HUES48 (cell line): Measurements from ENCODE around the gene FMN2.
"Not testable (repeated sequence)": the region's sequence is repeated elsewhere in the genome, so short reads cannot be mapped to it uniquely, and the experiment has no call there.

ENCODE experiments used
- H3K27ac ChIP-seq: one replicate; pipeline ENCODE4 v1.7.0; 2013; ENCODE audit warnings: low read depth, low read length, inconsistent platforms
- H3K27me3 ChIP-seq: 2 replicates; pipeline ENCODE4 v1.6.1; 2013; ENCODE audit warnings: mild to moderate bottlenecking, low read length; ENCODE audit not compliant: control insufficient read depth, insufficient read depth
- H3K36me3 ChIP-seq: 2 replicates; pipeline ENCODE4 v1.6.1; 2013; ENCODE audit warnings: low read length; ENCODE audit not compliant: control insufficient read depth, insufficient read depth
- H3K4me1 ChIP-seq: 2 replicates; pipeline ENCODE4 v1.6.1; 2013; ENCODE audit warnings: mild to moderate bottlenecking, low read length; ENCODE audit not compliant: control insufficient read depth, insufficient read depth
- H3K4me3 ChIP-seq: 2 replicates; pipeline ENCODE4 v1.5.1; 2013; ENCODE audit warnings: mild to moderate bottlenecking, low read depth, low read length
- H3K9ac ChIP-seq: 2 replicates; pipeline ENCODE4 v1.6.1; 2013; ENCODE audit warnings: mild to moderate bottlenecking, low read depth, low read length, moderate library complexity
- H3K9me3 ChIP-seq: 2 replicates; pipeline ENCODE4 v1.6.1; 2013; ENCODE audit warnings: low read length; ENCODE audit not compliant: control insufficient read depth, insufficient read depth

FMN2 gene

DNA sequence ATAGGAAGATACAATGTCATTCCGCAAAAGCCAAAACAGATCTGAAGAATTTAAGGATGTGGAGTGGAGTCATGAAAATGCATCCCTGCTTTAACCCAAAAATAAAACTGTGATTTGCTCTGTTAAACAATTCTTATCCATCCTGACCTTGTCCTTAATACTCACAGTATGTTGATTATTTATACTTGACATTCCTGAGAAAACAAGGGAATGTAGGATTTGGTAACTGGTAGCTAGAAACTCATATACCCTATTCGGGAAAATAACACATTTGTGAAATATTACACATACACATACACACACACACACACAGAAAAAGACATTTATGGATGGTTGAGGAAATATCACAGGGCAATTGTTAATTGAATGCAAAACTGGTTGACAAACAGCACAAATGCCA, 80.2 kb downstream of the FMN2 start:
- Histone ChIP-seq H3K9me3 (no peaks in the 10 kb centered on the region), H3K27me3 (no peaks in the 10 kb centered on the region), H3K36me3 (no peaks in the 10 kb centered on the region), H3K27ac (no peak overlapping the region), H3K4me3 (no peak overlapping the region), H3K9ac (no peak overlapping the region), H3K4me1 (no peaks in the 10 kb centered on the region)

DNA sequence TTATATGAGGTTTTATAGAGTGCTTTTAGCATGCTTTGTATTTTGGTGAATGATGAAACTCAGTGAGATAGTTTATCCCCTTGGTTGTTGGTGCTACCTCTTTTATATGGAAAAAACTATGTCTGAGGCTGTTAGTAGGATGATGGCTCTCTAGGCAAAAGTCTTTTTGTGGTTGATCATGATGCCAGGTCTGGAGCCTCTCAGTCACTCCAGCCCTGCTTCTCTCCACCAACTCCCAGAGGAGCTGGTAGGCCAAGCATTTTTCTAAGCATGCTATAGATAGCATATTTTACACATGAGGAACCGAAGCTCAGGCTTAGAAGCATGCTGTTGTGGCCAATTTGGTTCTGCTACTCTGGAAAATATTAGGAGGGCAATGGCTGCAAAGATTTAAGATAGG, 82.2 kb downstream of the FMN2 start:
- H3K27ac ChIP-seq = no peak overlapping the region
- H3K27me3 ChIP-seq = no peaks in the 10 kb centered on the region
- H3K9me3 ChIP-seq = no peaks in the 10 kb centered on the region
- no peak overlapping the region for H3K9ac ChIP-seq
- H3K36me3 ChIP-seq = no peaks in the 10 kb centered on the region
- no peaks in the 10 kb centered on the region for H3K4me1 ChIP-seq
- no peak overlapping the region for H3K4me3 ChIP-seq

DNA sequence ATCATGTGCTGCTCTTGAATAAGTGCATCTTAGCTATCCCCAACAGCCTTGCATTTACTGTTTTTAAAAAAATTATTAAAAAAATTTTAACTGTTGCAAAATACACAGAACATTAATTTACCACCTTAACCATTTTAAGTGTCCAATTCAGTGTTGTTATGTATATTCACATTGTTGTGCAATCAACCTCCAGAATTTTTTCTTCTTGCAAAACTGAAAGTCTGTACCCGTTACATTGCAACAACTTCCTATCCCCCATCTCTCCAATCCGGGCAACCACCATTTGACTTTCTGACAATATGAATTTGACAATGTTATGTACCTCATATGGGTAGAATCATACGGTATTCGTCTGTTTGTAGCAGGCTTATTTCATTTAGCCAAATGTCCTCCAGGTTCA, 83.1 kb downstream of the FMN2 start:
- H3K4me3 ChIP-seq = no peak overlapping the region
- H3K9me3 ChIP-seq = no peaks in the 10 kb centered on the region
- no peak overlapping the region for H3K9ac ChIP-seq
- no peak overlapping the region for H3K27ac ChIP-seq
- no peaks in the 10 kb centered on the region for H3K36me3 ChIP-seq
- H3K4me1 ChIP-seq = no peaks in the 10 kb centered on the region
- H3K27me3 ChIP-seq = no peaks in the 10 kb centered on the region

DNA sequence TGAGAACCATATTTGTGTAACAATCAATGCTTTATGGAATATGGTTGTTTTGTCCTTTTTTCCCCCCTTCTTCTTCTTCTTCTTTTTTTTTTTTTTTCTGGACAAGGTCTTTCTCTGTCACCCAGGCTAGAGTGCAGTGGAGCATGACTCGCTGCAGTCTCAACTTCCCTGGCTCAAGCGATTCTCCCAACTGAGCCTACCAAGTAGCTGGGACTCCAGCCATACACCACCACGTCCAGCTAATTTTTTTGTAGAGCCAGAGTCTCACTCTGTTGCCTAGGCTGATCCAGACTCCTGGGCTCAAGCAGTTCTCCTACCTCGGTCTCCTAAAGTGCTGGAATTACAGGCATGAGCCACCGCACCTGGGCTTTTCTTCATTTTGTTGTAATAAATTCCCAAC, 86.7 kb downstream of the FMN2 start:
- H3K27me3 ChIP-seq = no peaks in the 10 kb centered on the region
- H3K9ac ChIP-seq = no peak overlapping the region
- H3K36me3 ChIP-seq = no peaks in the 10 kb centered on the region
- no peak overlapping the region for H3K27ac ChIP-seq
- H3K4me3 ChIP-seq = no peak overlapping the region
- H3K4me1 ChIP-seq = no peaks in the 10 kb centered on the region
- no peaks in the 10 kb centered on the region for H3K9me3 ChIP-seq

DNA sequence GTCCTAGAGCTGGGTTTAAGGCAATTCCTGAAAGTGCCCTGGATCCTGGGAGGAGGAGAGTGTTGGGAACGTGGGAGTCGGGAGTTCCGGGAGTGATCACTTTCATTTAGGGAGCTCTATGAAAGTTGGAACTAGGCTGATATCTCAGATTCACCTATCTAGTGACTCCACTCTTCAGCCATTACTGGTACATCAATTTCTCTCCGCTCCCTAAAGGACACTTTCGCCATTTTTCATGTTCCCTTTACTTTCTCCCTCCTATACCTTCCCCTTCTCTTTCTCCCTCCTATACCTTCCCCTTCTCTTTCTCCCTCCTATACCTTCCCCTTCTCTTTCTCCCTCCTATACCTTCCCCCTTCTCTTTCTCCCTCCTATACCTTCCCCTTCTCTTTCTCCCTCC, 93.0 kb downstream of the FMN2 start:
- not testable (repeated sequence) for H3K27ac ChIP-seq, H3K4me1 ChIP-seq, H3K9ac ChIP-seq, H3K36me3 ChIP-seq, H3K9me3 ChIP-seq, H3K27me3 ChIP-seq, H3K4me3 ChIP-seq

DNA sequence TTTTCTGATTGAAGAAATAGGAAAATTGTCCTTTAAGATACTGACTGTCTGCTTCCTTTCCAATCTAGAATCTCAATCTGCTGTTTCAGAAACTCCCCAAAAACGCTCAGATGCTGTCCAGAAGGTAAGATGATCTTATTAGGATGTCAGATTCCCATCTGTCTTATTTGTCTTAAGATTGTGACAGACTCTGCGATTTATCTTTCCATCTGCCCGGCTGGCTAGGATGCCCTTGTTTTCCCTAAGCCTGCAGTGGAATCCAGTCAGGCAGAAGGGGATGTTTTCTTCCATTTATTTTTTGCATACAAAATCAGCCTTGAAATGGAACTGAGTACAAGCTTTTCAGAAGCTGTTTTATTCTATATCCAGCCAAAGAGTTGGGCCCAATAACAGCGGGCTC, 96.5 kb downstream of the FMN2 start:
- Histone ChIP-seq H3K27ac (no peak overlapping the region), H3K9me3 (no peaks in the 10 kb centered on the region), H3K36me3 (no peaks in the 10 kb centered on the region), H3K9ac (no peak overlapping the region), H3K4me1 (peaks cover 7% of the 10 kb centered on the region; the same call in 1 of the 2 replicates), H3K27me3 (no peaks in the 10 kb centered on the region), H3K4me3 (no peak overlapping the region)

DNA sequence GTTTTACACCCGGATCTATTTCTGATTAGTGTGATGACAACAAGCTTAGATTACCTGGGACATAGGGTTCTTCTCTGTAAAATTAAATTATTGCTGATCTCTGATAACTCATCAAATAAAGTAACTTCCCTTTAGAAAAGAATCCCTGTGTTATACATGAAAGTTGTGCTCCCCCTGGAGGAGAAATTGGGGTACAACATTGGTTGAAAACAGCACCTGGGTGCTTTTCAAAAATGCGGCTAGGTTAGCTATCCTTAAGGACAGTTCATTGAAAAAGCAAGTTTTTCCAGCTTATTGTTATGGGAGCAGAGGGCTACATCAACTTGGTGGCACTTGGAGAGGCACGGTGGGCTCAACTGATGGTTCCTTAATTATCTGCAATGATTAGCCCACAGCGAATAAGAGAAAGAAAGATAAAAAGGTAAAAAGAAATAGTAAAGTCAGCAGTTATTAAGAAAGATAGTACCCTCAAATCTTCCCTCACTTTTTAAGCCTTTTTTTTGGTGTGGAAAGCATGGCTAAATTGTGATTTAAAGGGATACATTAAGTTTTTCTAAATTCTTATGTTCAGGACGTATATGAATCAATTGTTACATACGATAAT, 97.8 kb downstream of the FMN2 start:
- Histone ChIP-seq H3K27me3 (no peaks in the 10 kb centered on the region), H3K36me3 (no peaks in the 10 kb centered on the region), H3K27ac (no peak overlapping the region), H3K9me3 (no peaks in the 10 kb centered on the region), H3K4me3 (no peak overlapping the region), H3K9ac (no peak overlapping the region), H3K4me1 (peaks cover 7% of the 10 kb centered on the region; the same call in 1 of the 2 replicates)

DNA sequence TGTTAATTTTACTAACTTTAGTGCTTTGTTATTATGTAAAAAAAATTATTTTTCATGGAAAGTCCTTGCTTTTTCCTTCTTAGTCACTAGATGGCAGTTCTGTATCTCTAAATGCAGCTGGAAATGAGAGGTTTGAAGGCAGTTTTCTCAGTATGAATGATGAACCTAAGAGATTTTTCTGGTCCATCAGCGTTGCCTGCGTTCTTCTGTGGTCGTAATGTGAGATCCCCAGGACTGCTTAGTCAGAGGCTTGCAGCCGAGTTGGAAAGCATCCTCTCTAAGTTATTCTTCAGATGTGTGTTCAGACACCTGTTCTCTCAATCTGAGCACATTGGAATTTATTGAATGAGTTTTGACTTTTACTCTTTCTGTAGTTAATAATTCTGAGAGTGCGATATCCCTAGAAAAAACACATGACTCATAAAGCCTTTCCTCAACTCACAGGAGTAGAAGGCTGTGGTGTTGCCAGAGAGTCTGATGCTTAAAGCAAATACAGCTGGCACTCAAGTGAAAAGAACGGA, 99.3 kb downstream of the FMN2 start:
- no peak overlapping the region for H3K9ac ChIP-seq
- H3K27me3 ChIP-seq = no peaks in the 10 kb centered on the region
- no peaks in the 10 kb centered on the region for H3K9me3 ChIP-seq
- H3K27ac ChIP-seq = no peak overlapping the region
- no peak overlapping the region for H3K4me3 ChIP-seq
- no peaks in the 10 kb centered on the region for H3K4me1 ChIP-seq
- H3K36me3 ChIP-seq = no peaks in the 10 kb centered on the region

DNA sequence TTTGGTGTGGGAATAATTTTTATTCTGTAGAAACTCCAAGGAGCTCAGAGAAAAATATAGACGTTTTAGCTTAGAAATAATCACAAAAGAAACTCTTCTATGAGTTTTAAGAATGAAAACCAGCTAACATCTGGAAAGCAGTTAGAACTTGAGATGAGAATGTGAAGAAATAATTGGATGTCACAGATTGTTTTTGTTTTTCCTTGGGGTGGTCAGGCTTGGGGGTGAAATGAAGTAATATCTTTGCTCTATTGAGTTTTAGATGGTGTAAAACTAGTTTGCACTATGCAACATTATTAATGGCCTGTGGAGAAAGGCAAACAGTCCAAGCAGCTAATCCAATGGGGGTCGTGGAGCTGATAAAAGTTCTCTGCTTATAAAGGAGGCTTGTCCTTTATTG, 101.2 kb downstream of the FMN2 start:
- Histone ChIP-seq H3K4me3 (no peak overlapping the region), H3K36me3 (no peaks in the 10 kb centered on the region), H3K9ac (no peak overlapping the region), H3K9me3 (no peaks in the 10 kb centered on the region), H3K27me3 (no peaks in the 10 kb centered on the region), H3K4me1 (no peaks in the 10 kb centered on the region), H3K27ac (no peak overlapping the region)

DNA sequence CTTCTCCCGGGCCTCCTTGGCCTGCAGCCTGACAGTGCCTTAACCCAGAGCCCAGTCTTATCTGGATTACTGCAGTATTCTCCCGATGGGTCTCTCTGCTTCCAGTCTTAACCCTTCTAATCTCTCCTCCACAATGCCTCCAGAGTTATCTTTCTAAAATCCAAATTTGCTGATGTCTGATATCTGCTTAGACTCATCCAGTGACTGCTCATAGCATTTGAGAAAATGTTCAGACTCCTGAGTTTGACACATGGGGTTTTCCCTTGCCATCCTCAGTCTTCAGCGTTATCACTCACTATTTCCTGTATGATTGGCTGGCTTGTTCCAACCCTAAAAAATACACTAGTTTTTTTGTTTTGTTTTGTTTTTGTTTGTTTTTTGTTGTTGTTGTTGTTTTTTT, 102.0 kb downstream of the FMN2 start:
- H3K9me3 ChIP-seq = no peaks in the 10 kb centered on the region
- no peak overlapping the region for H3K4me3 ChIP-seq
- no peaks in the 10 kb centered on the region for H3K4me1 ChIP-seq
- no peak overlapping the region for H3K9ac ChIP-seq
- H3K36me3 ChIP-seq = no peaks in the 10 kb centered on the region
- no peak overlapping the region for H3K27ac ChIP-seq
- no peaks in the 10 kb centered on the region for H3K27me3 ChIP-seq

DNA sequence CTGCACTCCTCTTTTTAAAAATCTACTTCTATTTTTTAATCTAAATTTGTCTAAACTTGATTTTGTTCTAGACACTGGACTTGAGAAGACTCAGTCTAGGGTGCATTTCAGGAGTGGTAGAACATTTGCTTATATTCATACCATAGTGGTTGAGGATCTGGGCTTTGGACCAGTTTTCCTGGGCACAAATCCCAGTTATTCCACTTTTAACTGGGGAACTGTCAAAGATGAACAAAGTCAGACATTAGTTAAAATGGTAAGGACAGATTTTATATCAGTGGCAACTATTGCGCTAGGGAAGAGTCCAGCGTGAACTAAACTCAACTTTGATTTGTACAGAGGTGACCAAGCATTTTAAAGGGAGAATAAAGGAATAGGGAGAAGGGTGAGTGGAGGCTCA, 102.4 kb downstream of the FMN2 start:
- no peaks in the 10 kb centered on the region for H3K36me3 ChIP-seq
- H3K27ac ChIP-seq = no peak overlapping the region
- H3K4me3 ChIP-seq = no peak overlapping the region
- H3K9me3 ChIP-seq = no peaks in the 10 kb centered on the region
- no peaks in the 10 kb centered on the region for H3K4me1 ChIP-seq
- H3K9ac ChIP-seq = no peak overlapping the region
- H3K27me3 ChIP-seq = no peaks in the 10 kb centered on the region
